HK-2 (cell line): ENCODE data around the gene SLC2A8.

Experiments
- DNase-seq: peaks from one replicate; pipeline ENCODE4 v3.0.0-alpha.2; 2018; ENCODE audit not compliant: unreplicated experiment

The SLC2A8 gene

GRCh38 chr9:127457191-127457878 is 60.4 kb downstream of the SLC2A8 start:
- DNase-seq, result no peak
